PFSK-1 (cell line): ENCODE data around the gene PPP1R10.

Experiments used
- FOXP2 ChIP-seq: optimal IDR thresholded peaks from 2 replicates; pipeline ENCODE3; 2011; ENCODE audit warnings: borderline replicate concordance, control low read depth, inconsistent platforms; ENCODE audit not compliant: insufficient read depth; ENCODE audit errors: extremely low read length, extremely low read depth
- POLR2AphosphoS5 ChIP-seq: IDR thresholded peaks from 2 replicates; pipeline ENCODE4 v1.6.1; 2012; ENCODE audit warnings: low read depth, mild to moderate bottlenecking, control low read depth, low read length, moderate library complexity
- SIN3A ChIP-seq: IDR thresholded peaks from 2 replicates; pipeline ENCODE4 v1.6.1; 2012; ENCODE audit warnings: mild to moderate bottlenecking, low read length, moderate library complexity, borderline replicate concordance; ENCODE audit not compliant: insufficient read depth
- TAF1 ChIP-seq: IDR thresholded peaks from 2 replicates; pipeline ENCODE4 v1.6.1; 2012; ENCODE audit warnings: low read length, control low read depth, borderline replicate concordance; ENCODE audit not compliant: insufficient read depth
- TF ChIP-seq, protein P1 (sequence below), 2 experiments: IDR thresholded peaks; 2 replicates each; pipeline versions ENCODE4 v1.6.1 to v1.8.0; 2011 to 2012; ENCODE audit warnings: low read depth in 2 of 2, low read length in 2 of 2, control low read depth in 1 of 2, inconsistent platforms in 1 of 2, mild to moderate bottlenecking in 1 of 2, moderate library complexity in 1 of 2; ENCODE audit not compliant: insufficient read depth in 1 of 2

DNA sequence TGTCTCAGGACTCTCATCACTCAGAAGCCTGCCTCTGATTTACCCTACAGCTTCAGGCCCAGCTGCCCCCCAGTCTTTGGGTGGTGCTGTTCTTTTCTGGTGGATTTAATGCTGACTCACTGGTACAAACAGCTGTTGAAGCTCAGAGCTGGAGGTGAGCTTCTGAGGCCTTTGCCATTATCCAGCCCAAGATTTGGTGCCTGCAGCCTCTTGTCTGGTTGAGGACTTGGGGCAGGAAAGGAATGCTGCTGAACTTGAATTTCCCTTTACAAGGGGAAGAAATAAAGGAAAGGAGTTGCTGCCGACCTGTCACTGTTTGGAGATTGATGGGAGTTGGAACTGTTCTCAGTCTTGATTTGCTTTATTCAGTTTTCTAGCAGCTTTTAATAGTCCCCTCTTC lies 26.0 kb downstream of the PPP1R10 start:
- TF ChIP-seq TAF1, result no peak
- TF ChIP-seq POLR2AphosphoS5, result no peak
- TF ChIP-seq SIN3A, result no peak
- TF ChIP-seq, protein P1, sequence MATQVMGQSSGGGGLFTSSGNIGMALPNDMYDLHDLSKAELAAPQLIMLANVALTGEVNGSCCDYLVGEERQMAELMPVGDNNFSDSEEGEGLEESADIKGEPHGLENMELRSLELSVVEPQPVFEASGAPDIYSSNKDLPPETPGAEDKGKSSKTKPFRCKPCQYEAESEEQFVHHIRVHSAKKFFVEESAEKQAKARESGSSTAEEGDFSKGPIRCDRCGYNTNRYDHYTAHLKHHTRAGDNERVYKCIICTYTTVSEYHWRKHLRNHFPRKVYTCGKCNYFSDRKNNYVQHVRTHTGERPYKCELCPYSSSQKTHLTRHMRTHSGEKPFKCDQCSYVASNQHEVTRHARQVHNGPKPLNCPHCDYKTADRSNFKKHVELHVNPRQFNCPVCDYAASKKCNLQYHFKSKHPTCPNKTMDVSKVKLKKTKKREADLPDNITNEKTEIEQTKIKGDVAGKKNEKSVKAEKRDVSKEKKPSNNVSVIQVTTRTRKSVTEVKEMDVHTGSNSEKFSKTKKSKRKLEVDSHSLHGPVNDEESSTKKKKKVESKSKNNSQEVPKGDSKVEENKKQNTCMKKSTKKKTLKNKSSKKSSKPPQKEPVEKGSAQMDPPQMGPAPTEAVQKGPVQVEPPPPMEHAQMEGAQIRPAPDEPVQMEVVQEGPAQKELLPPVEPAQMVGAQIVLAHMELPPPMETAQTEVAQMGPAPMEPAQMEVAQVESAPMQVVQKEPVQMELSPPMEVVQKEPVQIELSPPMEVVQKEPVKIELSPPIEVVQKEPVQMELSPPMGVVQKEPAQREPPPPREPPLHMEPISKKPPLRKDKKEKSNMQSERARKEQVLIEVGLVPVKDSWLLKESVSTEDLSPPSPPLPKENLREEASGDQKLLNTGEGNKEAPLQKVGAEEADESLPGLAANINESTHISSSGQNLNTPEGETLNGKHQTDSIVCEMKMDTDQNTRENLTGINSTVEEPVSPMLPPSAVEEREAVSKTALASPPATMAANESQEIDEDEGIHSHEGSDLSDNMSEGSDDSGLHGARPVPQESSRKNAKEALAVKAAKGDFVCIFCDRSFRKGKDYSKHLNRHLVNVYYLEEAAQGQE (IDR thresholded peaks at IDR 0.05; ENCODE audit: insufficient read depth in 1 of 2, low read depth in 2 of 2, low read length in 2 of 2), result no peak
- TF ChIP-seq FOXP2, result no peak
